ENCODE data around the gene KDM3A.

The KDM3A gene

DNA sequence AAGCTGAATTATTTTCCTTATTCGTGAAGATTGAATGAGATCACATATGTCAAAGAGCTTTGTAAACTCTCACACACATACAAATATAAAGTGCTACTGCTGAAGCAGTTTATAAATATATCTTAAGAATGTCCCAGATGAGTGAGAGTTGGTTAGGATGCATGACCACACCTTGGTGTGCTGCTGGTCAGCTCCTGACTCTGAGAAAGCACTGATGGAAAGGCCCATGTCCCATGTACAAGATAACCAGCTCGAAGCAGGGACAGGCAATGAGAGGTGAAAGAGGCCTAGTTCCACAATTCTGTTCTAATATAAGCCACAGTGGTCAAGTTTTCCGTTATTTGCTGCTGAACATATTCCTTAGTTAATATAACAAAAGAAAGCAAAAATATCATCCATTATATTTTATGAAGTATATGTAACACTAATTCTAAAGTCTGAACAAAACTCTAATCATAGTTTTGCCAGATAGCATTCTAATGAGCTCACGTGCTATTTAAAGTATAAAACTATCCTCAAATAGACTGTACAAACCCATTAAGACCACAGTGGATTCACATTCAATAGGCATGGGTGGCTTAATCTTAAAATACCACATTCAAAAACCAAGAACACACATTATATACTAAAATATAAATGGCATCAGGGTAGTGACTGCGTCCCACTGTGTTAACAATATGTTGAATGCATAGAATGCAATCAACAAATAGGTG lies 72.9 kb downstream of the KDM3A start:
- H3K4me3 ChIP-seq (ENCODE audit: low read length) = no peak overlapping the region
- no peak overlapping the region for H3K9ac ChIP-seq (ENCODE audit: low read length)
- no peaks in the 10 kb centered on the region for H3K27me3 ChIP-seq (ENCODE audit: control insufficient read depth, insufficient read depth, low read length)
- no peaks in the 10 kb centered on the region for H3K36me3 ChIP-seq (ENCODE audit: control insufficient read depth, insufficient read depth, low read length)
- no peak overlapping the region for H3K27ac ChIP-seq (ENCODE audit: low read depth, low read length)
- H3K4me1 ChIP-seq (ENCODE audit: control insufficient read depth, insufficient read depth, low read length) = no peaks in the 10 kb centered on the region

DNA sequence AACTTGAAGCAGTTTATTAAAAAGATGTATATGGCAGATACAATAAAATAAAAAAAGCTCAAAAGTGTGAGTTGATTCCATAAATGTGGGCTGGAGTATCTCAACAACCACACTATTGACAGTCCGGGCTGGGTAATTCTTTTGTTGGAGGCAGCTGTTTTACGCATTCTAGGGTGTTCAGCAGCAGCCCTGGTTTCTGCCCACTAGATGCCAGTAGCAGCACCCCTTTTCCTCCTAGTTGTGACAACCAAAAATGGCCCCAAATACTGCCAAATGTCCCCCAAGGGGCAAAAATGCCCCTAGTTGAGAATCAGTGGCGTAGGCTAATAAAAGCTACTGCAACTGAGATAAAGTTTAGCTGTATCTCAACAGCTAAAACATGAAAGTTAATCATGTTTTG lies 77.3 kb downstream of the KDM3A start:
- Histone ChIP-seq H3K4me1 (ENCODE audit: control insufficient read depth, insufficient read depth, low read length) (no peaks in the 10 kb centered on the region), H3K27me3 (ENCODE audit: control insufficient read depth, insufficient read depth, low read length) (no peaks in the 10 kb centered on the region), H3K36me3 (ENCODE audit: control insufficient read depth, insufficient read depth, low read length) (peaks cover 3% of the 10 kb centered on the region), H3K9ac (ENCODE audit: low read length) (no peak overlapping the region), H3K4me3 (ENCODE audit: low read length) (no peak overlapping the region), H3K27ac (ENCODE audit: low read depth, low read length) (no peak overlapping the region)

DNA sequence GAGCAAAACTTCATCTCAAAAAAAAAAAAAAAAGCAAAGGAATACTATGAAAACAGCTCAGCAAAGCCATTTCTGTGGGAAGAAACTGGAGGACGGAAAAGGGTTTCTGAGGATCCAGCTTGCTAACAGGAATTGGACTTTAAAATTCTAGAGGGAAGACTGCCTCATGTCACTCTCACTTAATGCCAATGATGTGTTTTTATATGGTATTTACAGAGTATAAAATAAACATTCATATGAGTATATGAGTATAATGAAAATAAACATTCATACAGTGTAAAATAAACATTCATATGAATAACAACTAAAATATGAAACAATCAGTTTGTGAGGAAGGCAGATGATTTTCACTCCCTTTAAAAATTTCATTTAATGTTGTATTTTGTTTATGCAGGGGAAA lies 78.2 kb downstream of the KDM3A start:
- Histone ChIP-seq H3K9ac (ENCODE audit: low read length) (no peak overlapping the region), H3K27me3 (ENCODE audit: control insufficient read depth, insufficient read depth, low read length) (no peaks in the 10 kb centered on the region), H3K4me1 (ENCODE audit: control insufficient read depth, insufficient read depth, low read length) (no peaks in the 10 kb centered on the region), H3K27ac (ENCODE audit: low read depth, low read length) (no peak overlapping the region), H3K4me3 (ENCODE audit: low read length) (no peak overlapping the region), H3K36me3 (ENCODE audit: control insufficient read depth, insufficient read depth, low read length) (peaks cover 3% of the 10 kb centered on the region)

DNA sequence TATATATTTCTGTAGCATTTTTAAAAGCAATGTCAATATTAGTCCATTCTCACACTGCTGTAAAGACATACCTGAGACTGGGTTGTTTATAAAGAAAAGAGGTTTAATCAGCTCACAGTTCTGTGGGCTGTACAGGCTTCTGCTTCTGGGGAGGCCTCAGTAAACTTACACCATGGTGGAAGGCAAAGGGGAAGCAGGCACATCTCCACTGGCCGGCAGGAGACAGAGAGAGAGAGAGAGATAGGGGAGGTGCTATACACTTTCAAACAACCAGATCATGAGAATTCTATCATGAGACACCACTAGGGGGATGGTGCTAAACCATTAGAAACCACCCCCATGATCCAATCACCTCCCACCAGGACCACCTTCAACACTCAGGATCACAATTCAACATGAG lies 79.0 kb downstream of the KDM3A start:
- Histone ChIP-seq H3K27ac (ENCODE audit: low read depth, low read length) (no peak overlapping the region), H3K9ac (ENCODE audit: low read length) (no peak overlapping the region), H3K36me3 (ENCODE audit: control insufficient read depth, insufficient read depth, low read length) (peaks cover 3% of the 10 kb centered on the region), H3K4me3 (ENCODE audit: low read length) (no peak overlapping the region), H3K4me1 (ENCODE audit: control insufficient read depth, insufficient read depth, low read length) (no peaks in the 10 kb centered on the region), H3K27me3 (ENCODE audit: control insufficient read depth, insufficient read depth, low read length) (no peaks in the 10 kb centered on the region)

DNA sequence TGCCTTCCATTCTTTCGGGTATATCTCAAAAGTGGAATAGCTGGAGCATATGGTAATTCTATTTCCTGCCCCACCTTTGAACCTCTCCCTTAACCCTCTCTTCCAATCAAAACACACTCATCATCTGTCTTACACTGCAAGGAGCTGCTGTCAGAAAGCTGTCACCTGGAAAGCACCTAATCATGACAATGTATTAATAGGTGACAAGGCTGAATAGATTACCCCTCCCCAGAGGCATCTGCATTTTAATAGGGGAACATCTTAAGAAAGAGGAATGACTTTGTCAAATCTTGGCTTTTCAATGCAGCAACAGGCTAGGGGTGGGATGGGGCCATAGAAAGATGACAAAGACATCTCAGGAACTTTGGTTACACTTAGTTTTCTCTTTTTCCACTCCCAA lies 80.8 kb downstream of the KDM3A start:
- Histone ChIP-seq H3K36me3 (ENCODE audit: control insufficient read depth, insufficient read depth, low read length) (peaks cover 3% of the 10 kb centered on the region), H3K4me1 (ENCODE audit: control insufficient read depth, insufficient read depth, low read length) (no peaks in the 10 kb centered on the region), H3K9ac (ENCODE audit: low read length) (no peak overlapping the region), H3K4me3 (ENCODE audit: low read length) (no peak overlapping the region), H3K27me3 (ENCODE audit: control insufficient read depth, insufficient read depth, low read length) (no peaks in the 10 kb centered on the region), H3K27ac (ENCODE audit: low read depth, low read length) (no peak overlapping the region)

DNA sequence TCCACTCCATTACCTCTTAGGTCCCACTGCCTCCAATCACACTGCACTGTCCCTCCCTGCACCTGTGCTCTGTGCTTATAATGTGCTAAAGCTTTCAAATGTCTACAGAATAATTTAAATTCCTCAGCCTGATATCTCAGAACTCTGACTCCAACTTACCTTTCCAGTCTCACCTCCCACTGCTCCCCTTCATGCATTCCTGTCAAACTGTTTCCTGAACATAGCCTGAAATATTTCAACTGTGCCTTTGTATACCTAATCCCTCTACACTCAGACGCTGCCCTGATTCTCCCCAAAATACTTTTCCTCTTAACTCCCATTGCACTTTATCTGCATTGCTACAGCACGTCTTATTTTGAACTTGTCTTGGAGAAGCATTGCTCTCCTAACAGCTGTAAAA lies 81.5 kb downstream of the KDM3A start:
- H3K9ac ChIP-seq (ENCODE audit: low read length) = no peak overlapping the region
- H3K4me3 ChIP-seq (ENCODE audit: low read length) = no peak overlapping the region
- no peak overlapping the region for H3K27ac ChIP-seq (ENCODE audit: low read depth, low read length)
- H3K36me3 ChIP-seq (ENCODE audit: control insufficient read depth, insufficient read depth, low read length) = peaks cover 3% of the 10 kb centered on the region
- no peaks in the 10 kb centered on the region for H3K27me3 ChIP-seq (ENCODE audit: control insufficient read depth, insufficient read depth, low read length)
- H3K4me1 ChIP-seq (ENCODE audit: control insufficient read depth, insufficient read depth, low read length) = no peaks in the 10 kb centered on the region

DNA sequence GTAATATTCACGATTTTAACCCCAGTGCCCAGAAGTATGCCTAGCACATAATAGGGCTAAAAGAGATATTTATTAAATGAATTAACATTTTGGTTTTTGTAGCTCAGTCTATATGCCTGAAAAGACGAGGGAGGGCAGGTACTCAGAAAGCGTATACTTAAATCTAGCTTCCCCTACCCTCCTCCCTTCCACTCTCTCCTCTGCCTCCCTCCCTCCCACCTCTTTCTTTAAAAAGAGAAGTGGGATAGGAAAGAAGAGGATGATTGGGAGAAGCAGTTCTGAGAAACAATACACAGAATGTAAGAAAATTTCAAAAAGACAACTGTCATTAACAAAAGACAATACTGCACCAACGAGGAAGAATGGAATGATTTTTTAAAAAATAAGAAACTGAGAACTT lies 82.3 kb downstream of the KDM3A start:
- Histone ChIP-seq H3K9ac (ENCODE audit: low read length) (no peak overlapping the region), H3K27me3 (ENCODE audit: control insufficient read depth, insufficient read depth, low read length) (no peaks in the 10 kb centered on the region), H3K4me3 (ENCODE audit: low read length) (no peak overlapping the region)

DNA sequence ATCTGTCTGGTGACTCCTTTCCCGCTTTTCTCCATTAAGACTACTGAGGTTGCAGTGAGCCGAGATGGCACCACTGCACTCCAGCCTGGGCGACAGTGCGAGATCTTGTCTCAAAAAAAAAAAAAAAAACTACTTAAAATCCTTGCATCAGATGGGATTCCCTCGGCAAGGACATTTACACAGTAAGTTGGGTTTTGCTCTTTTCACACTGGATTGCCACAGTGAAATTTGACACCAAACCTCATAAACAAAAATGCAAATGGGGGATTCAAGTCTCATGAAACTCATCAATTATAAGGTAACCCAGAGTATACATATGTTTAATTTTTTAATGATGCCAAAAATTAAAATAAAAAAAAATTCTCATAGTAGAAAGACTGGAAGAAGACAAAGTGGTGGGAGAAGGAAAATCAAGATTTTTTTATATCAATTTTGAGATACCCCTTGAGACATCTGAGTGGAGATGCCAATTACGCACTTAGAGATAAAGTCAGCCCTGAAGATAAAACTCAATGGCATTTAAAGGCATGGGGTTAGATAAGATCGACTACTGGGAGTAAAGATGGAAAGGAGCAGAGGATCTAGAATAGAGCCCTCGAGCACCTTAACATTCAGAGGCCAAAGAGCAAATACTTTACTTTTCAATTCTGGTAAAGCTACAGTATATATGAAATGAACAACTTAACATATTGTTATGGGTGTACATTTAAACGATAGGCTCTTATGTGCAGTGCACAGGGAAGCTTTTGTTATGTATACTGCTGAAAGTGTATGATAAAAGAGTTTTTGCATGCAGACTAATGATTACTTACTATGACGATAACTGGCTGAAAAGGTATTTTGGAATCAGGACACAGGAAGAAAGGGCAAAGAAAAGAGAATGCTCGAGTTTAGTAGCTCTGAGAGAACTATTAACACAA lies 84.5 kb downstream of the KDM3A start:
- no peaks in the 10 kb centered on the region for H3K4me1 ChIP-seq (ENCODE audit: control insufficient read depth, insufficient read depth, low read length)
- no peaks in the 10 kb centered on the region for H3K36me3 ChIP-seq (ENCODE audit: control insufficient read depth, insufficient read depth, low read length)
- no peak overlapping the region for H3K9ac ChIP-seq (ENCODE audit: low read length)
- H3K27ac ChIP-seq (ENCODE audit: low read depth, low read length) = no peak overlapping the region
- H3K27me3 ChIP-seq (ENCODE audit: control insufficient read depth, insufficient read depth, low read length) = no peaks in the 10 kb centered on the region
- H3K4me3 ChIP-seq (ENCODE audit: low read length) = no peak overlapping the region

More for the DNA sequence above, 82.3 kb downstream of the KDM3A start:
- Histone ChIP-seq H3K27ac (ENCODE audit: low read depth, low read length) (no peak overlapping the region), H3K36me3 (ENCODE audit: control insufficient read depth, insufficient read depth, low read length) (peaks cover 3% of the 10 kb centered on the region), H3K4me1 (ENCODE audit: control insufficient read depth, insufficient read depth, low read length) (no peaks in the 10 kb centered on the region)

DNA sequence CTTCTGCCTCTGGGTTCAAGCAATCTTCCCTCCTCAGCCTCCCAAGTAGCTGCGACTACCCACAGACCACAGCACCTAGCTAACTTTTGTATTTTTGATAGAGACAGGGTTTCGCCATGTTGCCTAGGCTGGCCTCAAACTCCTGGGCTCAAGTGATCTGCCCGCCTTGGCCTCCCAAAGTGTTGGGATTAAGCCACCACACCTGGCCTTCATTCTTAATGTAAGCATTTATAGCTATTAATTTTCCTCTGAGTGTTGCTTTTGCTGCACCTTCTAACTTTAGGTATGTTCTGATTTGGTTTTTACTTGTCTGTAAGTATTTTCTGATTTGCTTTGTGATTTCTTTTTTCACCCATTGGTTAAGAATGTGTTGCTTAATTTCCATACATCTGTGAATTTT lies 92.4 kb downstream of the KDM3A start:
- Histone ChIP-seq H3K27ac (ENCODE audit: low read depth, low read length) (no peak overlapping the region), H3K36me3 (ENCODE audit: control insufficient read depth, insufficient read depth, low read length) (no peaks in the 10 kb centered on the region), H3K27me3 (ENCODE audit: control insufficient read depth, insufficient read depth, low read length) (no peaks in the 10 kb centered on the region), H3K4me3 (ENCODE audit: low read length) (no peak overlapping the region), H3K4me1 (ENCODE audit: control insufficient read depth, insufficient read depth, low read length) (no peaks in the 10 kb centered on the region), H3K9ac (ENCODE audit: low read length) (no peak overlapping the region)

DNA sequence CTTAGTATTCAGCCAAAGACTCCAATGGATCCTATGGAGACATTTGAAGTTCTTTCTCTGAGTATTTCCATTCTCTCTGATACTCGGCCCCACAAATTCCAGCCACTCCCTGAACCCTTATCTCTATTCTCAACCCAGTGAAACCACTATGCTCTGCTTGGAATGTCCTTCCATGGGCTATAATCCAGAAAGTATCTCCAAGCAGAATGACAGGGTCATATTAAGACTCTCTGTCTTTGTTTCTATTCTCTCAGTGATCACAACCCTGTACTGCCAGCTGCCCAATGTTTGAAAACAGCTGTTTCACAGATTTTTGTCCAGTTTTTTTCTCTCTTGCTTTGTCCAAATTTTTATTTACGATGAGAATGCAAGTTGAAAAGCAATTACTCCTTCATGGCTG lies 100.2 kb downstream of the KDM3A start:
- no peak overlapping the region for H3K27ac ChIP-seq (ENCODE audit: low read depth, low read length)

More for the DNA sequence above, 100.2 kb downstream of the KDM3A start:
- Histone ChIP-seq H3K9ac (ENCODE audit: low read length) (no peak overlapping the region), H3K36me3 (ENCODE audit: control insufficient read depth, insufficient read depth, low read length) (no peaks in the 10 kb centered on the region), H3K27me3 (ENCODE audit: control insufficient read depth, insufficient read depth, low read length) (no peaks in the 10 kb centered on the region), H3K4me1 (ENCODE audit: control insufficient read depth, insufficient read depth, low read length) (no peaks in the 10 kb centered on the region), H3K4me3 (ENCODE audit: low read length) (no peak overlapping the region)

Data from rectal smooth muscle tissue (tissue), 1 donor.